Measurements from ENCODE around the gene ABCA4.

ABCA4 gene

GRCh38 chr1:94001397-94002045 lies 119.4 kb downstream of the ABCA4 start (continued):
- TF ChIP-seq EGR2 (tag by site-specific recombination; IDR thresholded peaks at IDR 0.05; ENCODE audit: low read depth) (no peak), ZNF248 (tag by site-specific recombination; IDR thresholded peaks at IDR 0.05) (no peak), ZNF214 (tag by site-specific recombination; IDR thresholded peaks at IDR 0.05; ENCODE audit: borderline replicate concordance) (no peak), KLF10 (tag by site-specific recombination; IDR thresholded peaks at IDR 0.05) (no peak), ZNF658 (tag by site-specific recombination; IDR thresholded peaks at IDR 0.05) (no peak), ZNF112 (tag by site-specific recombination; IDR thresholded peaks at IDR 0.05) (no peak), ZNF354C (tag by site-specific recombination; IDR thresholded peaks at IDR 0.05; ENCODE audit: borderline replicate concordance, low read depth) (no peak), ZNF280C (tag by site-specific recombination; IDR thresholded peaks at IDR 0.05) (no peak)

GRCh38 chr1:94000510-94001282 lies 120.3 kb downstream of the ABCA4 start:
- CTCF ChIA-PET: no interaction called here
- Histone ChIP-seq H3K4me1 (ENCODE audit: control insufficient read depth, insufficient read depth, low read length) (no peaks in the 10 kb centered on the region), H3K4me3 (ENCODE audit: low read depth, low read length) (no peak overlapping the region), H3K36me3 (ENCODE audit: control insufficient read depth in 2 of 2, insufficient read depth in 1 of 2, low read length in 2 of 2) (no peaks in the 10 kb centered on the region), H3K27ac (ENCODE audit: extremely low read depth, low read depth, low read length) (no peak overlapping the region), H3K9me3 (ENCODE audit: control insufficient read depth, insufficient read depth, low read depth, low read length) (no peaks in the 10 kb centered on the region)
- TF ChIP-seq ZNF701 (tag by site-specific recombination; IDR thresholded peaks at IDR 0.05): no peak
- no peak for TF ChIP-seq ZNF513 (tag by site-specific recombination; IDR thresholded peaks at IDR 0.05)
- no peak for TF ChIP-seq ZNF426 (tag by site-specific recombination; IDR thresholded peaks at IDR 0.05)
- TF ChIP-seq ZNF791 (tag by site-specific recombination; IDR thresholded peaks at IDR 0.05): no peak
- TF ChIP-seq TSHZ1 (tag by site-specific recombination; IDR thresholded peaks at IDR 0.05; ENCODE audit: borderline replicate concordance): no peak
- TF ChIP-seq ZNF585B (tag by site-specific recombination; IDR thresholded peaks at IDR 0.05): no peak
- TF ChIP-seq HIC1 (tag by site-specific recombination; IDR thresholded peaks at IDR 0.05): no peak
- TF ChIP-seq KLF7 (tag by site-specific recombination; IDR thresholded peaks at IDR 0.05; ENCODE audit: borderline replicate concordance): no peak
- TF ChIP-seq ZNF302 (tag by site-specific recombination; IDR thresholded peaks at IDR 0.05; ENCODE audit: low read depth): no peak
- TF ChIP-seq ZBTB1 (tag by site-specific recombination; IDR thresholded peaks at IDR 0.05): no peak
- no peak for TF ChIP-seq ZNF529 (tag by site-specific recombination; IDR thresholded peaks at IDR 0.05; ENCODE audit: insufficient replicate concordance)
- no peak for TF ChIP-seq TCF7L2 (IDR thresholded peaks at IDR 0.05; ENCODE audit: borderline replicate concordance, low read depth, low read length)
- TF ChIP-seq SP7 (tag by site-specific recombination; IDR thresholded peaks at IDR 0.05): no peak
- no peak for TF ChIP-seq KLF1 (tag by site-specific recombination; IDR thresholded peaks at IDR 0.05)
- no peak for TF ChIP-seq ZNF621 (tag by site-specific recombination; IDR thresholded peaks at IDR 0.05)
- TF ChIP-seq ZNF18 (tag by site-specific recombination; IDR thresholded peaks at IDR 0.05): no peak
- TF ChIP-seq OVOL3 (tag by site-specific recombination; IDR thresholded peaks at IDR 0.05): no peak
- POLR2A ChIA-PET: no interaction called here

Data from HEK293 (cell line).